Naive thymus-derived CD4-positive, alpha-beta T cell (primary cell): ENCODE data around the gene HNRNPF. TPM values are rescaled to one million over a fixed set of nuclear protein-coding genes. Genes with fewer than 3 reads are reported as not detected.

Source experiments
- ATAC-seq: fragments of 150-1000 bp; cut with Tn5 transposase; 2 replicates; pipeline ENCODE4 v1.10.0; 2021; ENCODE audit warnings: mild to moderate bottlenecking, moderate library complexity
- CTCF ChIA-PET: fragments of 350-600 bp; sonication (Branson Sonifier 250); formaldehyde crosslinking; loops from one replicate; lab custom pipeline; 2021; ENCODE audit warnings: antibody characterized with exemption; lab: Charles Lee
- POLR2A ChIA-PET: fragments of 350-600 bp; sonication (Branson Sonifier 250); formaldehyde crosslinking; loops from one replicate; lab custom pipeline; 2021; ENCODE audit warnings: antibody characterized with exemption, inconsistent platforms; lab: Charles Lee
- DNase-seq, 9 donors: peaks; one replicate each; pipeline versions ENCODE4 v3.0.0 to v3.0.0-alpha.2; 2020 to 2022; ENCODE audit warnings: mixed read lengths in 1 of 9
- H3K27ac ChIP-seq: one replicate; pipeline ENCODE4 v1.7.0; 2013; ENCODE audit warnings: mild to moderate bottlenecking, low read depth, low read length, moderate library complexity
- H3K27me3 ChIP-seq, 2 donors: one replicate each; pipeline ENCODE4 v1.7.0; 2013; ENCODE audit warnings: low read length in 2 of 2, mild to moderate bottlenecking in 2 of 2, moderate library complexity in 2 of 2; ENCODE audit not compliant: control insufficient read depth in 2 of 2, insufficient read depth in 2 of 2
- H3K36me3 ChIP-seq, 3 experiments: 1 replicate in 2 of 3; 2 replicates in 1 of 3; pipeline ENCODE4 v1.7.0; 2013; ENCODE audit warnings: low read length in 3 of 3, mild to moderate bottlenecking in 3 of 3, moderate library complexity in 1 of 3; ENCODE audit not compliant: insufficient read depth in 3 of 3, control insufficient read depth in 2 of 3
- H3K4me1 ChIP-seq, 2 donors: one replicate each; pipeline ENCODE4 v1.7.0; 2013; ENCODE audit warnings: low read length in 2 of 2, mild to moderate bottlenecking in 2 of 2, moderate library complexity in 1 of 2; ENCODE audit not compliant: control insufficient read depth in 2 of 2, insufficient read depth in 2 of 2
- H3K4me3 ChIP-seq: 2 replicates; pipeline ENCODE4 v1.7.0; 2013; ENCODE audit warnings: mild to moderate bottlenecking, low read length
- H3K9me3 ChIP-seq, 3 experiments: 1 replicate in 2 of 3; 2 replicates in 1 of 3; pipeline ENCODE4 v1.7.0; 2013; ENCODE audit warnings: low read length in 3 of 3; ENCODE audit not compliant: control insufficient read depth in 2 of 3
- H3K27ac Mint-ChIP-seq, 9 donors: one replicate each; pipeline ENCODE4 v1.8.0; 2020 to 2022; ENCODE audit warnings: mixed read lengths in 9 of 9, mild to moderate bottlenecking in 8 of 9, moderate library complexity in 5 of 9, inconsistent platforms in 2 of 9
- H3K27me3 Mint-ChIP-seq, 5 donors: one replicate each; pipeline ENCODE4 v1.8.0; 2021 to 2022; ENCODE audit warnings: mixed read lengths in 5 of 5, mild to moderate bottlenecking in 1 of 5
- H3K36me3 Mint-ChIP-seq, 5 donors: one replicate each; pipeline ENCODE4 v1.8.0; 2020 to 2022; ENCODE audit warnings: mixed read lengths in 5 of 5, mild to moderate bottlenecking in 3 of 5, inconsistent platforms in 1 of 5
- H3K4me1 Mint-ChIP-seq, 7 donors: one replicate each; pipeline ENCODE4 v1.8.0; 2020 to 2022; ENCODE audit warnings: mixed read lengths in 7 of 7, mild to moderate bottlenecking in 3 of 7, inconsistent platforms in 1 of 7
- H3K4me3 Mint-ChIP-seq, 10 donors: one replicate each; pipeline ENCODE4 v1.8.0; 2020 to 2022; ENCODE audit warnings: mild to moderate bottlenecking in 10 of 10, mixed read lengths in 10 of 10, moderate library complexity in 6 of 10, inconsistent platforms in 2 of 10
- H3K9me3 Mint-ChIP-seq, 11 donors: one replicate each; pipeline ENCODE4 v1.8.0; 2020 to 2022; ENCODE audit warnings: mixed read lengths in 11 of 11, mild to moderate bottlenecking in 4 of 11, inconsistent platforms in 1 of 11, moderate library complexity in 1 of 11
- intact Hi-C, 2 donors: fragments of 100-400 bp; cut with micrococcal nuclease; formaldehyde crosslinking; loops; one replicate each; pipeline ENCODE4 v1.15.1; 2023
- polyA plus RNA-seq, 2 donors: library from polyadenylated mRNA; unstranded; fragments of 300-500 nt; fragmentation: Illumina TruSeq; gene quantifications; one replicate each; pipeline ENCODE4 v1.2.3, GENCODE V29; 2021
- total RNA-seq, 6 experiments: library from RNA in 5 of 6; stranded (reverse) in 5 of 6; gene quantifications; 1 replicate in 5 of 6; 2 replicates in 1 of 6; pipeline ENCODE4 v1.2.3 and lab custom pipeline; 2021 to 2026

The HNRNPF gene
- total and polyA plus RNA-seq, 7 experiments from 2014 or later, result 88.1 to 449 (median 173) TPM

GRCh38 chr10:43409385-43410109 lies 561 bp upstream of the HNRNPF start:
- H3K36me3 Mint-ChIP-seq, result peaks cover 0 to 18% (median 4%) of the 10 kb centered on the region in 5 donors
- peak overlapping the region; percentile 91 to 100 (median 98) for H3K4me3 Mint-ChIP-seq
- CTCF ChIA-PET, result interaction anchor here (0.8 to 2.3 kb wide), 2 partner anchors 10 to 27 kb away, joined by 4 to 9 read pairs; no protein-coding TSS in a partner anchor
- H3K4me1 Mint-ChIP-seq, result peaks cover 16 to 32% (median 23%) of the 10 kb centered on the region in 7 donors
- Histone ChIP-seq H3K9me3 (no peaks in the 10 kb centered on the region), H3K4me1 (peaks cover 11 to 20% of the 10 kb centered on the region in 2 donors), H3K27me3 (no peaks in the 10 kb centered on the region), H3K36me3 (peaks cover 0 to 8% (median 0%) of the 10 kb centered on the region in 3 experiments), H3K4me3 (peak overlapping the region; percentile 99), H3K27ac (peak overlapping the region; percentile 100)
- intact Hi-C loops, result loop anchor here (1.0 to 10.0 kb wide), 9 partner anchors 11 to 857 kb away; partner anchors contain the start of genes CSGALNACT2 (in 2 of the 2), ZNF33B (in 2 of the 2), BMS1 (in 1 of the 2) and ZNF239 (in 1 of the 2)
- peaks cover 0 to 1% (median 0%) of the 10 kb centered on the region in 11 donors for H3K9me3 Mint-ChIP-seq
- DNase-seq (peak; percentile 53 to 78 (median 65)), ATAC-seq (peak; percentile 13)
- H3K27ac Mint-ChIP-seq, result peak overlapping the region; percentile 97 to 99 (median 98)
- H3K27me3 Mint-ChIP-seq, result peaks cover 0 to 2% (median 0%) of the 10 kb centered on the region in 5 donors
- POLR2A ChIA-PET, result interaction anchor here (0.6 to 6.1 kb wide), 13 partner anchors 10 to 809 kb away, joined by 3 to 72 read pairs (median 5); partner anchors contain the start of genes CSGALNACT2 and ZNF487

- Mint-ChIP-seq H3K27me3 (peaks cover 0 to 2% (median 0%) of the 10 kb centered on the region in 5 donors), H3K36me3 (peaks cover 0 to 24% (median 6%) of the 10 kb centered on the region in 5 donors), H3K4me3 (peak overlapping the region; percentile 91 to 100 (median 98)), H3K27ac (peak overlapping the region; percentile 97 to 99 (median 98)), H3K4me1 (peaks cover 25 to 45% (median 33%) of the 10 kb centered on the region in 7 donors), H3K9me3 (peaks cover 0 to 2% (median 0%) of the 10 kb centered on the region in 11 donors)
- intact Hi-C loops, result loop anchor here (1.0 to 10.0 kb wide), 6 partner anchors 46 to 856 kb away; partner anchors contain the start of genes ZNF33B (in 2 of the 2), BMS1 (in 1 of the 2), ZNF239 (in 1 of the 2) and ZNF32 (in 1 of the 2)
- POLR2A ChIA-PET, result interaction anchor here (0.6 to 6.1 kb wide), 8 partner anchors 11 to 47 kb away, joined by 3 to 72 read pairs (median 12); partner anchors contain the start of gene ZNF487
- peaks cover 22 to 32% of the 10 kb centered on the region in 2 donors for H3K4me1 ChIP-seq
- no peak for ATAC-seq
- H3K4me3 ChIP-seq, result peak overlapping the region; percentile 99
- H3K36me3 ChIP-seq, result peaks cover 0 to 8% (median 0%) of the 10 kb centered on the region in 3 experiments
- H3K27ac ChIP-seq, result peak overlapping the region; percentile 100
- H3K9me3 ChIP-seq, result no peaks in the 10 kb centered on the region
- CTCF ChIA-PET, result interaction anchor here (1.6 kb wide), 1 partner anchor 117 kb away, joined by 4 read pairs; no protein-coding TSS in a partner anchor
- peak in 1 of 9 donors; percentile 61 for DNase-seq
- H3K27me3 ChIP-seq, result no peaks in the 10 kb centered on the region
Measured at GRCh38 chr10:43408331-43408709, 666 bp downstream of the HNRNPF start.

- H3K9me3 ChIP-seq, result no peaks in the 10 kb centered on the region
- intact Hi-C loops, result loop anchor here (1.0 to 10.0 kb wide), 7 partner anchors 10 to 855 kb away; partner anchors contain the start of genes ZNF33B (in 2 of the 2), BMS1 (in 1 of the 2), ZNF239 (in 1 of the 2) and ZNF32 (in 1 of the 2)
- Mint-ChIP-seq H3K36me3 (peaks cover 0 to 30% (median 10%) of the 10 kb centered on the region in 5 donors), H3K9me3 (peaks cover 0 to 5% (median 0%) of the 10 kb centered on the region in 11 donors), H3K27ac (peak overlapping the region; percentile 97 to 99 (median 98)), H3K27me3 (peaks cover 0 to 2% (median 0%) of the 10 kb centered on the region in 5 donors), H3K4me3 (peak overlapping the region; percentile 91 to 100 (median 98)), H3K4me1 (peaks cover 31 to 50% (median 39%) of the 10 kb centered on the region in 7 donors)
- H3K27ac ChIP-seq, result peak overlapping the region; percentile 100
- CTCF ChIA-PET, result interaction anchor here (0.8 to 1.6 kb wide), 7 partner anchors 10 to 116 kb away, joined by 3 to 6 read pairs (median 3); no protein-coding TSS in a partner anchor
- H3K4me3 ChIP-seq, result peak overlapping the region; percentile 99
- no peaks in the 10 kb centered on the region for H3K27me3 ChIP-seq
- ATAC-seq (peak; percentile 48), DNase-seq (peak; percentile 67 to 91 (median 79))
- H3K36me3 ChIP-seq, result peaks cover 0 to 8% (median 0%) of the 10 kb centered on the region in 3 experiments
- peaks cover 28 to 37% of the 10 kb centered on the region in 2 donors for H3K4me1 ChIP-seq
- POLR2A ChIA-PET, result interaction anchor here (0.6 to 6.1 kb wide), 10 partner anchors 9 to 270 kb away, joined by 3 to 72 read pairs (median 8); partner anchors contain the start of genes CSGALNACT2 and ZNF487
Measured at GRCh38 chr10:43407576-43408330, 1.2 kb downstream of the HNRNPF start.

- H3K36me3 ChIP-seq, result peaks cover 0 to 8% (median 0%) of the 10 kb centered on the region in 3 experiments
- H3K9me3 ChIP-seq, result no peaks in the 10 kb centered on the region
- peak overlapping the region; percentile 97 to 99 (median 98) for H3K27ac Mint-ChIP-seq
- ChIA-PET POLR2A (interaction anchor here (1.1 to 6.1 kb wide), 9 partner anchors 8 to 269 kb away, joined by 3 to 72 read pairs (median 10); partner anchors contain the start of genes CSGALNACT2 and ZNF487), CTCF (interaction anchor here (0.8 to 1.6 kb wide), 7 partner anchors 11 to 116 kb away, joined by 3 to 6 read pairs (median 3); no protein-coding TSS in a partner anchor)
- intact Hi-C loops, result loop anchor here (1.0 to 10.0 kb wide), 3 partner anchors 10 to 770 kb away; partner anchors contain the start of genes ZNF33B (in 2 of the 2) and BMS1 (in 1 of the 2)
- H3K4me3 ChIP-seq, result peak overlapping the region; percentile 99
- no peak for ATAC-seq
- peaks cover 34 to 43% of the 10 kb centered on the region in 2 donors for H3K4me1 ChIP-seq
- H3K27me3 Mint-ChIP-seq, result peaks cover 0 to 2% (median 0%) of the 10 kb centered on the region in 5 donors
- H3K4me1 Mint-ChIP-seq, result peaks cover 37 to 56% (median 45%) of the 10 kb centered on the region in 7 donors
- peak overlapping the region; percentile 91 to 100 (median 98) for H3K4me3 Mint-ChIP-seq
- H3K36me3 Mint-ChIP-seq, result peaks cover 0 to 32% (median 10%) of the 10 kb centered on the region in 5 donors
- DNase-seq, result peak; percentile 35 to 73 (median 51)
- peaks cover 0 to 5% (median 0%) of the 10 kb centered on the region in 11 donors for H3K9me3 Mint-ChIP-seq
- peak overlapping the region; percentile 100 for H3K27ac ChIP-seq
- H3K27me3 ChIP-seq, result no peaks in the 10 kb centered on the region
Measured at GRCh38 chr10:43407148-43407575, 1.8 kb downstream of the HNRNPF start.

- peaks cover 53 to 71% (median 58%) of the 10 kb centered on the region in 7 donors for H3K4me1 Mint-ChIP-seq
- POLR2A ChIA-PET, result interaction anchor here (0.6 to 3.6 kb wide), 5 partner anchors 12 to 42 kb away, joined by 3 to 26 read pairs (median 6); partner anchors contain the start of gene ZNF487
- H3K27ac Mint-ChIP-seq, result peak overlapping the region; percentile 84 to 98 (median 88)
- peaks cover 0 to 38% (median 11%) of the 10 kb centered on the region in 5 donors for H3K36me3 Mint-ChIP-seq
- DNase-seq, result peak in 5 of 9 donors; percentile 25 to 47 (median 29)
- peak overlapping the region; percentile 82 to 99 (median 90) for H3K4me3 Mint-ChIP-seq
- Histone ChIP-seq H3K36me3 (peaks cover 0 to 8% (median 0%) of the 10 kb centered on the region in 3 experiments), H3K27ac (peak overlapping the region; percentile 100), H3K27me3 (no peaks in the 10 kb centered on the region), H3K4me3 (peak overlapping the region; percentile 99), H3K9me3 (no peaks in the 10 kb centered on the region), H3K4me1 (peaks cover 52 to 59% of the 10 kb centered on the region in 2 donors)
- H3K9me3 Mint-ChIP-seq, result peaks cover 0 to 5% (median 0%) of the 10 kb centered on the region in 11 donors
- peaks cover 0 to 2% (median 0%) of the 10 kb centered on the region in 5 donors for H3K27me3 Mint-ChIP-seq
- CTCF ChIA-PET, result no interaction called here
- intact Hi-C loops, result loop anchor here (5.0 to 10.0 kb wide), 3 partner anchors 102 to 767 kb away; partner anchors contain the start of genes ZNF33B (in 2 of the 2) and BMS1 (in 1 of the 2)
- no peak for ATAC-seq
Measured at GRCh38 chr10:43404704-43405084, 4.3 kb downstream of the HNRNPF start.
